ENCODE results near the gene CDX1.

The CDX1 gene

GRCh38 chr5:150131978-150132694 is 34.4 kb upstream of the CDX1 start:
- DNase-seq, result no peak

- DNase-seq, result no peak
These were observed 33.8 kb upstream of the CDX1 start for GRCh38 chr5:150132740-150133139.

- DNase-seq, result no peak
These were observed 32.9 kb upstream of the CDX1 start for GRCh38 chr5:150133581-150134197.

- DNase-seq, result no peak
These were observed 32.4 kb upstream of the CDX1 start for GRCh38 chr5:150134198-150134588.

GRCh38 chr5:150135557-150136304 is 30.8 kb upstream of the CDX1 start:
- no peak for DNase-seq

GRCh38 chr5:150136305-150137167 is 30.0 kb upstream of the CDX1 start:
- no peak for DNase-seq

- DNase-seq, result no peak
These were observed 29.2 kb upstream of the CDX1 start for GRCh38 chr5:150137168-150137957.

- DNase-seq, result no peak
These were observed 28.6 kb upstream of the CDX1 start for GRCh38 chr5:150137997-150138396.

GRCh38 chr5:150138551-150139265 is 27.9 kb upstream of the CDX1 start:
- DNase-seq, result no peak

GRCh38 chr5:150139334-150139733 is 27.2 kb upstream of the CDX1 start:
- no peak for DNase-seq

- DNase-seq, result no peak
These were observed 25.7 kb upstream of the CDX1 start for GRCh38 chr5:150140830-150141229.

GRCh38 chr5:150141544-150142184 is 24.9 kb upstream of the CDX1 start:
- no peak for DNase-seq

- peak; percentile 61 for DNase-seq
These were observed 24.2 kb upstream of the CDX1 start for GRCh38 chr5:150142185-150142958.

- DNase-seq, result no peak
These were observed 23.6 kb upstream of the CDX1 start for GRCh38 chr5:150142959-150143349.

- no peak for DNase-seq
These were observed 23.0 kb upstream of the CDX1 start for GRCh38 chr5:150143350-150144245.

GRCh38 chr5:150144246-150144801 is 22.3 kb upstream of the CDX1 start:
- no peak for DNase-seq

- DNase-seq, result no peak
These were observed 21.7 kb upstream of the CDX1 start for GRCh38 chr5:150144879-150145278.

GRCh38 chr5:150146235-150146634 is 20.3 kb upstream of the CDX1 start:
- no peak for DNase-seq

All from hematopoietic multipotent progenitor cell treated with erythropoietin and hydrocortisone succinate and interleukin-3 and kit ligand, for 6 days (in vitro differentiated cells).